NCI-H146 (cell line): ENCODE data around the gene PHF13.
"Not testable (repeated sequence)": the region's sequence is repeated elsewhere in the genome, so short reads cannot be mapped to it uniquely, and the experiment has no call there.

Experiments used
- DNase-seq: peaks from one replicate; lab custom pipeline; 2025; lab: John Stamatoyannopoulos, UW

The PHF13 gene

GRCh38 chr1:6631058-6631457, 17.5 kb downstream of the PHF13 start:
- DNase-seq: no peak

GRCh38 chr1:6632588-6633514, 19.3 kb downstream of the PHF13 start:
- DNase-seq: no peak

- peak; percentile 9 for DNase-seq
These were observed 21.0 kb downstream of the PHF13 start for GRCh38 chr1:6634371-6635052.

- no peak for DNase-seq
These were observed 21.8 kb downstream of the PHF13 start for GRCh38 chr1:6635161-6635909.

GRCh38 chr1:6635910-6636760, 22.6 kb downstream of the PHF13 start:
- DNase-seq: no peak

GRCh38 chr1:6636778-6637177, 23.2 kb downstream of the PHF13 start:
- DNase-seq: not testable (repeated sequence)

- DNase-seq: no peak
These were observed 24.2 kb downstream of the PHF13 start for GRCh38 chr1:6637770-6638169.

- no peak for DNase-seq
These were observed 24.7 kb downstream of the PHF13 start for GRCh38 chr1:6638226-6638625.

GRCh38 chr1:6640867-6641266, 27.3 kb downstream of the PHF13 start:
- DNase-seq: not testable (repeated sequence)

- DNase-seq: no peak
These were observed 31.5 kb downstream of the PHF13 start for GRCh38 chr1:6645018-6645417.

- peak; percentile 5 for DNase-seq
These were observed 33.1 kb downstream of the PHF13 start for GRCh38 chr1:6646499-6647148.

- DNase-seq: peak; percentile 4
These were observed 35.0 kb downstream of the PHF13 start for GRCh38 chr1:6648556-6648955.

- no peak for DNase-seq
These were observed 38.4 kb downstream of the PHF13 start for GRCh38 chr1:6651909-6652308.

GRCh38 chr1:6652986-6653385, 39.5 kb downstream of the PHF13 start:
- no peak for DNase-seq

GRCh38 chr1:6653436-6654290, 40.1 kb downstream of the PHF13 start:
- no peak for DNase-seq

GRCh38 chr1:6657138-6657537, 43.6 kb downstream of the PHF13 start:
- no peak for DNase-seq

GRCh38 chr1:6658359-6659060, 45.0 kb downstream of the PHF13 start:
- DNase-seq: no peak

- no peak for DNase-seq
These were observed 47.0 kb downstream of the PHF13 start for GRCh38 chr1:6660415-6661049.

- not testable (repeated sequence) for DNase-seq
These were observed 48.9 kb downstream of the PHF13 start for GRCh38 chr1:6662468-6662867.
